ENCODE data around the gene DCBLD2. TPM values are rescaled to one million over a fixed set of nuclear protein-coding genes. Genes with fewer than 3 reads are reported as not detected.

Gene DCBLD2
- total RNA-seq, 2 donors from 2014 or later = 26.4 to 151 TPM

- WGBS = 74% methylated on average over 4 of the region's 4 CpGs
- Histone ChIP-seq H3K9me3 (no peaks in the 10 kb centered on the region), H3K27me3 (replicated peaks; ENCODE audit: insufficient read depth) (no peaks in the 10 kb centered on the region), H3K27ac (no peak overlapping the region), H3K4me3 (no peak overlapping the region), H3K4me1 (replicated peaks) (no peaks in the 10 kb centered on the region), H3K36me3 (no peaks in the 10 kb centered on the region)
- intact Hi-C loops (cut with DNase I) = no loop called here
- TF ChIP-seq POLR2AphosphoS5 (IDR thresholded peaks at IDR 0.05) (no peak), POLR2A (IDR thresholded peaks at IDR 0.05) (no peak), CTCF (IDR thresholded peaks at IDR 0.05) (no peak)
- DNase-seq (ENCODE audit: low spot score) = no peak
Measured at GRCh38 chr3:98746882-98747281, 154.6 kb downstream of the DCBLD2 start.

- DNase-seq (ENCODE audit: low spot score) = no peak
- no peak overlapping the region for H3K4me3 ChIP-seq
- no peaks in the 10 kb centered on the region for H3K9me3 ChIP-seq
- H3K27me3 ChIP-seq (replicated peaks; ENCODE audit: insufficient read depth) = no peaks in the 10 kb centered on the region
- H3K27ac ChIP-seq = no peak overlapping the region
- TF ChIP-seq POLR2AphosphoS5 (IDR thresholded peaks at IDR 0.05) (no peak), POLR2A (IDR thresholded peaks at IDR 0.05) (no peak), CTCF (IDR thresholded peaks at IDR 0.05) (no peak)
- H3K36me3 ChIP-seq = no peaks in the 10 kb centered on the region
- 77% methylated on average over 4 of the region's 4 CpGs for WGBS
- intact Hi-C loops (cut with DNase I) = no loop called here
- no peaks in the 10 kb centered on the region for H3K4me1 ChIP-seq (replicated peaks)
Measured at GRCh38 chr3:98746122-98746521, 155.4 kb downstream of the DCBLD2 start.

Small RNAs within 50 kb of the gene (small RNA-seq; reads per million reads assigned to genes)
- gene RNU6-1263P = 0 reads per million in 2 donors
- gene RNU6-26P = 0 reads per million in 2 donors

Other genes starting within 250 kb of the DCBLD2 start
- 10 to 100 TPM in 1 of 2 donors, 1 to 10 TPM in 1; 7.1 to 10.6 TPM for gene ST3GAL6, start 138.4 kb downstream of the DCBLD2 start, total RNA-seq

All from prostate gland (tissue), 2 donors.